NCI-H446 (cell line): ENCODE measurements around the gene ITPKB.
"Not testable (repeated sequence)": the region's sequence is repeated elsewhere in the genome, so short reads cannot be mapped to it uniquely, and the experiment has no call there.

Source experiments
- DNase-seq, 2 experiments: peaks; one replicate each; lab custom pipeline; 2025; lab: John Stamatoyannopoulos, UW

ITPKB gene

DNA sequence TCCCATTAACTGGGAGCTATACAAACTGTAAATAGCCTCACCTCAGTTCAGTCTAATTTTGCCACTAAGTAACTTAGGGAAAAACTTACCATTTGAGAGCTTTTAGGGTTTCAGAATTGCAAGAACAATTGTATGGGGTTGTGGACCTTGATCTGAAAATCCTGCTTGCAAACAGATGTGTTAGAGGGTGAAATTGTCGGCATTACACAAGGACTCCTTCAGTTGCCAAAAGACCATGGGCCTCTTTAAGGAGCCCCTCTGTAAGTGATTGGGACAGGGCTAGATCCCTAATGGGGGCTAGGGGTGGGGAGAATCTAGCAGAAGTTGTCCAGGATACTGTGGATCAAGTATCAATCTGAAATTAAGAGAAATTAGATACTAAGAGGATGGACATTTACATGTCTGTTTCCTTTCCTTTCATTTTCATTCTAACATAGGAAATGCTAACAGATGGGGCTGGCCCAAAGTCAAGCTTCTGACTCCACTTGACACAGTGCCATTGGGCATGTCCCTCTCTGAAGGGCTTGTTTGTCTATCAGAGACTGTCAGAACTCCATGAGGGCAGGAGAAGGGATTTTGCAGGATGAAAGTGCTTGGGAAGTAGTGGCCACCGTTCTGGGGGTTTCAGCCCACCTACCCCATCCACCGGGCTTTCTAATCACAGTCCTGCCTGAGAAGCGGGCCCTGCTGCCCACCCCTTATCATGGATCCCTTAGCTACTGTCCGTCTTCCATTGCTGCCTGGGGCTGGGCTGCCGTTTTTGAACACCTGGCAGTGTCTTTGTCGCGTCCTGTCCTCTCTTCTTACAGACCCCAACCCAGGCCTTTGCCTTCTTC is 135.8 kb downstream of the ITPKB start:
- peak; percentile 83 to 90 for DNase-seq

DNA sequence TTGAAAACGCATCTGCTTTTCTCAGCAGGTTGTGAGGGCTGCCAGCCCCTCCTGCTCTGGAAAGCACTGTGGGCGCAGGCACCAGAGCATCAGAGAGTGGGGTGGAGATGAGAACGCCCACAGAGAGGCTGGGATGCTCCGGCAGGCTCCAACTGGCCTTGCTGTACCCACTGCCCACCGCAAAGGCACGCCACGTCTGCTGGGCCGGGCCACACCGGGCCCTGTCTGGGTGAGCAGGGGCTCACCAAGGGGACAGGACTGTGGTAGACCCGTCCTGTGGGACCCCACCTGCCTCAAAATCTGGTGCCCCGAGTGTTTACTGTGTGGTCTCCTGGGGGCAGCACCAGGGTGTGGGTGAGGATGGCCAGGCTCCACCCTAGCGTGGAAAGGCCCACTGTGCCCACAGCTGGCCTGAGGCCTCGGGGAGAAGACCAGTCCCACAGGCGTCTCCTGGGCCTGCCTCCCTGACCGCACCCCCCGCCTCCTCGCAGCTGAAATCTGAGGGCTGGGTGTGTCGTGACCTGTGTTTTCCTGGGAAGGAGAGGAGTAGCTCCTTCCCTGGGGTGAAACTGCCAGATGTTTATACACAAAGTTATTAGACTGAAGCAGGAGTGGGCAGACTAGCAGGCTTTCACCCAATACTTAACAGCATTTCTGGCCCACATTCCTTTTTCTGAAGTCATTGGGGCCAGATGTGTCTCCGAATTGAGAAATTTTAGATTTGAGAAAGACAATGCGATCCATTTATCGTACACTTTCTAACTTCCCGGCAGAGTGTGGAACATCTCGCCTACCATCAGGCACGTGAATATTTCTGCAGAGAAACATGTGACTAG is 136.7 kb downstream of the ITPKB start:
- DNase-seq = peak in 1 of 2 experiments; percentile 32

DNA sequence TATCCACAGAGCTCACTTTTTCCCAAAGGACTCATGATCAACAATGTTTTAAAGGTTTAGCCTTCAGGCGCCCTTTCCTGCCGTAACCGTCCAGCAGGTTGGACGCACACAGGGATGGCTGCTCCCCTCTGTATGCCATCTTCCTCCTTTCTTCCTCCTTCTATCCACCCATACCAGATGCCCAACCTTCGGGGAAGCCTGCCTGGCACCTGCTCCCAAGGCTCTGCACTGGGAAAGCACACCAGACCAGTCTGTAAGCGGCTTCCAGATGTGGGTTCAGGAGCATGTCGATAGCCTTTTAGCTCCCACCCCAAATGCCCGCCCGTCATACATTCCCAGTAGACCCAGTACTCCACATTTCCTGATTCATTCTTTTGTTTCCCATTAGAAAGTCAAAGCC is 137.6 kb downstream of the ITPKB start:
- no peak for DNase-seq

DNA sequence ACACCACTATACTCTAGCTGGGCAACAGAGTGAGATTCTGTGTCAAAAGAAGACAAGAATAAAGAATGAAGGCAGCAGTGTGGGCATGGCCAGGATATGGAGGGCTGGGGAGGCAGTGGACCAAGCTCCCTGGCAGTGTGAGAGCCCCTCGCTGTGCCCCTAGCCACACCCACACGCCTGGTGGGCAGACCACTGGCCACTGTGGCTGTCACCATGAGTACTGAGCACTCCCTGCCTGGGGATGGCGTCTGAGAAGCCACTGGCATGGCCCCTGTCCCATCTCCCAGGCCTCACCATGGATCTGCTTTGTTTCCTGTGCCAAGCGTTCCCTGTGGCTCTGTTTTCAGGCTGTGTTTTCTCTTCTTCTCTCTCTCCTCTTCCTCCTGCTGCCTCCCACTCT is 138.8 kb downstream of the ITPKB start:
- no peak for DNase-seq

DNA sequence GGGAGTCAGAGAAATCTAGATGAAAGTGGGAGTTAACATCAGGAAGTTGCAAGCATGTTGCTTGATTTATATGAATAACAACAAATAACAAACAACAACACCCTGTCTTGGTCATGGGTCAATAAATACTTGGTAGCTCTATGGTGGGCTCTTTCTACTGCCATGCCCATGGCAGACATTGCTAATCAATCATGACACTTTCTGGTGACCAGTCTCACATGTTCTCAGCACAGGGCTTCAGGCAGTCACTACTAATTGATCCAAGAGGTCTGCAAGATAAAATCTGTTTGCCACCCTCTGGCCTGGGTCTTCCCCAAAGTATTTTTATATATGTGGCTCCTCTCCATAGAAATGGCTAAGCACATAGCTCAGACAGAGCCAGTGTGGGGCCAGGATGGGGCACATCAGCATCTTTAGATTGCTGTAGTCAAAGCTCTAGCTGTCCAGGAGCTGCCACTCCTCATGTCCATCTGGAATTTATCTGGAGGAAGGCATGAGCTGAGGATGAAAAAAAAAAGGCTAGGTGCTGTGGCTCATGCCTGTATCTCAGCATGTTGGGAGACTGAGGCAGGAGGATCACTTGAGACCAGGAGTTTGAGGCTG is 139.3 kb downstream of the ITPKB start:
- DNase-seq = no peak

DNA sequence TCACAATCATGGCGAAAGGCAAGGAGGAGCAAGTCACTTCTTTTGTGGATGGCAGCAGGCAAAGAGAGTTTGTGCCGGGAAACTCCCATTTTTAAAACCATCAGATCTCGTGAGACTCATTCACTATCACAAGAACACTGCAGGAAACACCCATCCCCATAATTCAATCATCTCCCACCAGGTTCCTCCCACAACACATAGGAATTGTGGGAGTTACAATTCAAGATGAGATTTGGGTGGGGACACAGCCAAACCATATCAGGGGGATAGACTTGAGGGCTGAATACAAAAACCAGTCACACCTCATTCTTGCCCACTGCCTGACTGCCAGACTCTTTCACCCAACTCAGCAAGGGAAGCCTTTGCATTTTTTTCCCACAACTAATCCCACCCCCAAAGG is 140.1 kb downstream of the ITPKB start:
- DNase-seq = not testable (repeated sequence)

DNA sequence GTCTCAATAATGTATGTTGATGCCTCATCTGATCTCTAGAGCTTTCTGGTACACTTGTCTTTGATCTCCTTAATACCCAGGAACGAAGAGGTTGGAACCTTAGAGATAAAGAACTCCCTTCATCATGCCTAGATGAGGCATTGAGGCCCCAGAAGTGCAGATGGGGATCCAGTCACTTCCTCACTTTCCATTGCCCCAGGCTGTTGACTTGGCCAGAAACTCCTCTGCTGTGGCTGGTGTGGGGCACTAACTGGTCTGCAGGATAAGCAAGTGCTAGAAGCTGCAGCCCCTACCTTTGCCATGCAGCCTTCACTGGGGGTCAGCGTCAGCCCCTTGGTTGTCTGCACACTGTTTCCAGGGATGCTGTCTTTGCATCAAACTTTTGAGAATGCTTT is 140.6 kb downstream of the ITPKB start:
- no peak for DNase-seq

DNA sequence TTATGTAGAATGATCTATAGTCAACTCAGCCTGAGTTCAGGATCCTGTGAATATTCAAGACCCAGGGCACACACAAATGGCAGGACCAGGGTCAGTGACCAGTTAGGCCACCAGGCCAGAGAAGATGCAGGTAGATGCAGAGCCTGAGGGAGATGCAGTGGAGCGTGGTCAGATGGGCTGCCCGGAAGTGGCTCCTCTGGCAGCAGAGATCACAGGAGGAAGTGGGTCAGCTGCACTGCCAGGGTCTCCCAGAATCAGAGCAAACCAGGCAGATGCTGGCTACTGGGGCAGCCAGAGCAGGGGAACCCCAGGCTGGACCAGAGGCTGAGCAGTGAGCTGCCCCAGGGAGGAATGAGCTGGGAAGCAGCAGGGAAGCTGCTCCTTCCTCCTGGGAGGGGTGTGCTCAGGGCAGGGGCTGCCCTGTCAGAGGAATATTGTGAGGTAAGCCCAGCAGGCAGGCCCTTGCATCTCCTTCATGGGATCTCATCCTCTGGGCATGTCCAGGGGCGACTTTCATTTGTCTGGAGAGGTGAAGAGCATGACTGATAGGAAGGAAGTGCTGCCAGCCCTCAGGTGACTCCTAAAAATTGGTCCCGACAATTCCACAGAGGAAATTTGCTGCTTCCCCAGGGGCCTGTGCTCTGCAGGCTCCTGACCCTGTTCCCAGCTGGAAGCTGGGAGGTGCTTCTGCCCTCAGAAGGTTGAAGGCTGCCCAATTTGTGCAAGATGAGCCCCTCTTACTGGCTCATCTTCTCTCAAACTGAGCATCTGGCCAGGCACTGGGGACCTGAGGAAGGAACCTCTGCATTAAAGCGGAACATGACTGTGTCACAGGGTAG is 141.2 kb downstream of the ITPKB start:
- DNase-seq = no peak

DNA sequence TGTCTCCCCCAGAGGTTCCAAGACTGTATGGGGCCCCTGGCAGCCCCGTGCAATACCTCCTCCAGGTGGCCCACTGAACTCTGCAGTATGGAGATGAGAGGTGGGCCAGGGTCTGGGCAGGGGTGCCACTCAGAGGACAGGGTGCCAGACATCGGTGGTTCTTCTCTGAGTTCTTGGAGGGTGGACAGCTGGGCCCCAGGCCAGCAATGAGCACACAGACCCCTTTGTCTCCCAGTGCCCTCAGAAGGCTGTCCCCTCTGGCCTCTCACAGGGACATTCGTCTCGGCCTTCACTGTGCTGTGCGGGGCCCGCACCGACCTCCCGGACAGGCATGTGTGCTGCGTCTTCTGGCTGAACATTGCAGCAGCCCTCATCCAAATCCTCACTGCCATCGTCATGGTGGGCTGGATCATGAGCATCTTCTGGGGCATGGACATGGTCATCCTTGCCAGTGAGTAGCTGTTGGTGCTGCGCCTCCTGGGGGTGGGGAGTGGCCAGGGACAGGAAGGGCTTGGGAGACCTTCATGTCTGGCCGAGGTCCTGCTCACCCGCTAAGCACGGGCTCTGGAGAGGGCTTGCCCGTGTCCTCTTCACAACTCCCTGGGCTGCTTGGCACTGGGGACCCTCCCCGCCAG is 142.4 kb downstream of the ITPKB start:
- DNase-seq = no peak

DNA sequence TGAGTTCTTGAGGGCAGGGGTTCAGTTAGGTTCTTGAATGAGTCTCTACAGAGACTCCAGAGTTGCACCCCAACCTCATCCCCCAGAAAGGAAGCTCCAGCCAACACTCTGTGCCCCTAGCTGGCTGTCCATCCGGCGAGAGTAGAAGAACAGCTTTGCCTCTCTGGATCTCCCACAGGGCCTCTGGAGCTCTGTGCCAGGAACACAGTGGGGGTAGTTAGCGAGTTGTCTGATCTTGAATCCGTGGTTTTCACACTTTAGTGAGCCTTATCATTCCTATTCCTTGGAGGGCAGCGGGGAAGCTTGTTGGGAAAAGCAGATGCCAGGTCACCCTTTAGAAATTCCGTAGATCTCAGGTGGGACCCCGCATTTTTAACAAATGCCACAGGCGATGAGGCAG is 145.5 kb downstream of the ITPKB start:
- peak; percentile 20 to 57 for DNase-seq

DNA sequence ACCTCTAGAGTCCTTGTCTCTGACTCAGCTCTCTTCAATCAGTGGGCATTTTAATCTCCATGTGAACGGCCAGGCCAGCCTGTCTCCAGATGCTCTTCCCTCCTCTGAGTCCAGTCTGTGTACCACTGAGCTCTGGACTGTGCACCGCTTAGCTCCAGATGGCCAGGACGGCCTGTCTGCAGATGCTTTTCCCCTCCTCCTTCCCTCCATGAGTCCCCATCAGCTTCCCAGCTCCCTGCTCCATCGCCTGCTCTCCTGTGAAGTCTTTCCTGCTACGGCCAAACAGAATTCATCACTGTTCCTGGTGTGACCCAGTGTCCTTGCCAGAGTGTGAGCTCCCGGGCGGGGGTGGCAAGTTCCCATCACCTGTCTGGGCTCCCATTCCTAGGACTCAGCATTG is 148.5 kb downstream of the ITPKB start:
- peak in 1 of 2 experiments; percentile 24 for DNase-seq

DNA sequence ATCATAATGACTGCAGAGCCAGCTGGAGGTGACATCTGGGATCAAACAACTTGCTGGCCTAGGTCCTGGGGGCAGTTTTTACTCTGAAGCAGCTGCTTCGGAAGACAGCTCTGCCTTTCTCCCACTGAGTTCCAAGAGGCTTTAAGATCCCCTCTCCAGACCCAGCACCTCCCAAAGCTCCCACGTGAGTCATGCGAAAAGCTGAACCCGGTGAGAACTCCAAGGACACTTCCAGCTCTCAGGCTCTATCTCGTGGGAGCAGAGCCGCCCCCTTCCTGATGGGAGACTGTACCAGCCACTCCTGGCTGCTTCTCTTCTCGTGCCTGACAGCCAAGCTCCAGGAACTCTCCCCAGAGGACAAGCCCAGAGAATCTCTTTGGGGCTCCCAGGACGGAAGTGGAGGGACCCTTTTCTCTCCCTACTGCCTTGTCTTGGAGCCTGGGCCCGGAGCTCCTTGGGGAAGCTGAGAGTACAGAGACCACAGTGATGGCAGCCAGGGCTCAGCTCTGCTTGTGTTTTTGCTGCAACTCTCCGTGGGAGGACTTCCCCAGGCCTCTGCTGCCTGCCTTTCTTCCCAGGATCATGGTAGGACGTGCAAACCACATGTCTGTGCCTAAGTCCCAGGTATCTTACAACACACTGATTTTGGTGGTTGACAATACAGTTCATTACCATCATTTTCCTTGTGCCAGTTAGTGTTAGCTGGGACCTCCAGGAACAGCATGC is 149.9 kb downstream of the ITPKB start:
- DNase-seq = no peak

DNA sequence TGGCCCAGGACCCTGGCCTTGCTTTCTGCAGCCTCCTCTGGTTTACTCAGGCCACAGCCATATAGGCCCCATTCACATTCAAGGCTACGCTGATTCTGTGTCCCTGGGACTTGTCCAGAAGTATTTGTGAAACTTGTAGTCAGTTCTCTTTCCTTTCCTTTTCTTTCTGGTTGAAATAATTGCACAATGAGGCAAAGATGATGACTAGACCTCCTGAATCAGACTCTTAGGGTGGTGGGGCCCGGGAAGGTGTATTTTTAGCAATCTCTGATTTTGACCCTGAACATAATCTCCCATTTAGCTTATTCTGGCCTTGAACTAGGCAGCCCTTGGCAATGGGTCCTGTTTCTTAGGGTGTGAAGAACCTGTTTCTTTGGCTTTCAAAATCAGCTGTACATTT is 150.6 kb downstream of the ITPKB start:
- no peak for DNase-seq

DNA sequence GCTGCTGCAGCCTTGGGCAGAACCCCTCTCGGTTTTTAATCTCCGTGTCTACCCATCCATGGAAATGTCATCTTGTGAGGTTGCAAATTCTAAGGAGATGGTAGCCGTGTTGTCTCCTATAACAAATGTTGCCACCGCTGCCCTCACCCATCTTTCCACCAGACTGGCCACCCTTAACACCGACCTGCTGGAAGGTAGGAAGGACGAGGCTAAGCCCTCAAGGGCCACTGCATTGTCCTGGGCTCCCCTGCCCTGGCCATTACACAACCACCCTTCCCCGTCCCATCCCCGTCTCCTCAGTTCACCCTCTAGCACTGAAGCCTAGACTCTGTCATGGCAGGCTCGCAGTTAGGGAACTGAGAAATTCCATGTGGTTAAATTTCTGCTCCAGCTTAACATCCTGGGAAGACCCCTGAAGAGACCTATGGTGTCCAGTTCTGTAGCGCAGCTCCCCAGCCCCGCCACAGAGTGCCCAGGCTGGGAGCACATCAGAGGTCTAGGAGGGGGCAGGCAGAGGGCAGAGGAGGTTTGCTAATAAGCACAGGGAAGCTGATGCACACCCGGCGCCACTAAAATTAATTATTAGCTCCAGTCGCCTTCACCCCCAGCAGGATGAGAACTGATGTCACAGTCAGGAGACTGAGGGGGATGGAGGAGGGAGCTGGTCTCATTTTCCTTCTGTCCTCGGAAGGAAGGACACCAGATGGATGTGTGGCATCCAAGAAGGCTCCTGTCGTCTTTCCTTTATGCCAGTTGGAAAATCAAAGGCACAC is 152.2 kb downstream of the ITPKB start:
- DNase-seq = no peak

DNA sequence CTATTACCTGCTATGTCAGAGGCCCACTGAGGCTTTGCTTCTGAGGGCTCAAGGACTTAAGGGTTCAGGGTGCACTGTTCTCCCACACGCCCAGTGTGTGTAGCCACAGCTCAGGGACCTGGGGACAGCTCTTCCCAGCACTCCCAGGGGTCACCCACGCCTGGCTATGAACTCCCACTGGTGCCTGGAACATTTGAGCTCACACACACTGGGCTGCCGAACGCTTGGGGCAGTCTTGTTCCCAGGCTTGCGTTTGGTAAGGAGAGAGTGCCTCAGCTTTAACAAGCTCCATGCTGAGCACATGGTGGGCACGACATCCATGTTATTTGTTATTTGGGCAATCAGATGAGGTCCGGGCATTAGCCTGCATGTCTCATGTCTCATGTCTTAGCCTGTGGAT is 153.0 kb downstream of the ITPKB start:
- no peak for DNase-seq

DNA sequence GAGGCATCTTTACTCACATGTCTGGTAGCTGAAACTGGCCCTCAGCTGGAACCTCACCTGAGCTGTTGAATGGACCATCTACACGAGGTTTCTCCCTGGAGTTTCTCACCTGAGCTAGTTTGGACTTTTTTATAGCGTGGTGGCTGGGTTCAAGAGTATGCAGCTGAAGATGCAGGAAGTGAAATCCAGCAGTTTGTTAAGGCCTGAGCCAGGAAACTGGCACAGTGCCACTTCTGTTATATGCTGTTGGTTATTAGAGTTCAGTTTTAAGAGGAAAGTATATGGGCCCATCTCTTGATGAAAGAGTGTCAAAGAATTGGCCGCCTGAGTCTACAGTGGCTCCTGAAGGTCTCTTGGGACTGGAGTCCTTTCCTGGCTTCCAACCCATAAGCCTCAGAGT is 154.9 kb downstream of the ITPKB start:
- no peak for DNase-seq

DNA sequence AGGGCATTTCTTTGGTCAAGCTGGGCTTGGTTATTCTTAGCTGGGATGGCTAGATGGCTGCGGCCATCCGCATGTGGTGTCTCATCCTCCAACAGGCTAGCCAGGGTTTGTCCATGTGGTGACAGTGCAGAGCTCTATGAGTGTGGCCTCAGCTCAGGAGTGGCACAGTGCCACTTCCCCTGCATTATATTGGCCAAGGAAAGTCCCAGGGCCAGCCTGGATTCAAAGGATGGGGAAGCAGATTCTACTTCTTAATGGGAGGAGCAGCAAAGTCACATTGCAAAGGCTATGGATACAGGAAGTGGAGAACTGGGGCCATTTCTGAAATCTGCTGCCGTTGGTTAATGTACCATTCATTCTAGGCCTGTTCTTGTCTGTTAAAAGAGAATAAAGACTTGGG is 156.1 kb downstream of the ITPKB start:
- DNase-seq = no peak
